ENCODE measurements around the gene USE1. TPM values are rescaled to one million over a fixed set of nuclear protein-coding genes. Genes with fewer than 3 reads are reported as not detected.

The USE1 gene
- total RNA-seq, 3 donors from 2014 or later = 15.5 to 29.0 (median 27.5) TPM

GRCh38 chr19:17197666-17198065, 17.5 kb upstream of the USE1 start:
- Histone ChIP-seq H3K4me3 (no peak overlapping the region), H3K27ac (no peak overlapping the region), H3K36me3 (peaks cover 14% of the 10 kb centered on the region), H3K27me3 (no peaks in the 10 kb centered on the region), H3K4me1 (no peaks in the 10 kb centered on the region), H3K9me3 (no peaks in the 10 kb centered on the region)
- TF ChIP-seq POLR2A (IDR thresholded peaks at IDR 0.05) (no peak), CTCF (IDR thresholded peaks at IDR 0.05) (no peak), POLR2AphosphoS5 (IDR thresholded peaks at IDR 0.05) (no peak)
- no peak for DNase-seq (ENCODE audit: low spot score in 2 of 2)
- intact Hi-C loops (cut with DNase I; ENCODE audit: low total_unique reads) = no loop called here

GRCh38 chr19:17200408-17201079, 14.6 kb upstream of the USE1 start:
- no peak overlapping the region for H3K4me3 ChIP-seq
- no peaks in the 10 kb centered on the region for H3K4me1 ChIP-seq
- H3K27me3 ChIP-seq = no peaks in the 10 kb centered on the region
- no peaks in the 10 kb centered on the region for H3K9me3 ChIP-seq
- intact Hi-C loops (cut with DNase I; ENCODE audit: low total_unique reads) = no loop called here
- no peak for TF ChIP-seq CTCF (IDR thresholded peaks at IDR 0.05)
- TF ChIP-seq POLR2AphosphoS5 (IDR thresholded peaks at IDR 0.05) = no peak
- no peak for TF ChIP-seq POLR2A (IDR thresholded peaks at IDR 0.05)
- H3K27ac ChIP-seq = no peak overlapping the region
- H3K36me3 ChIP-seq = peaks cover 2% of the 10 kb centered on the region
- no peak for DNase-seq (ENCODE audit: low spot score in 2 of 2)

GRCh38 chr19:17202249-17202648, 12.9 kb upstream of the USE1 start:
- Histone ChIP-seq H3K4me3 (no peak overlapping the region), H3K36me3 (no peaks in the 10 kb centered on the region), H3K4me1 (no peaks in the 10 kb centered on the region), H3K27me3 (no peaks in the 10 kb centered on the region), H3K27ac (no peak overlapping the region), H3K9me3 (no peaks in the 10 kb centered on the region)
- no peak for DNase-seq (ENCODE audit: low spot score in 2 of 2)
- TF ChIP-seq POLR2A (IDR thresholded peaks at IDR 0.05) (no peak), CTCF (IDR thresholded peaks at IDR 0.05) (no peak), POLR2AphosphoS5 (IDR thresholded peaks at IDR 0.05) (no peak)
- intact Hi-C loops (cut with DNase I; ENCODE audit: low total_unique reads) = no loop called here

- Histone ChIP-seq H3K27ac (no peak overlapping the region), H3K4me1 (no peaks in the 10 kb centered on the region), H3K4me3 (no peak overlapping the region), H3K9me3 (no peaks in the 10 kb centered on the region), H3K36me3 (no peaks in the 10 kb centered on the region), H3K27me3 (no peaks in the 10 kb centered on the region)
- TF ChIP-seq CTCF (IDR thresholded peaks at IDR 0.05) = no peak
- no peak for TF ChIP-seq POLR2AphosphoS5 (IDR thresholded peaks at IDR 0.05)
- no peak for TF ChIP-seq POLR2A (IDR thresholded peaks at IDR 0.05)
- intact Hi-C loops (cut with DNase I; ENCODE audit: low total_unique reads) = no loop called here
- no peak for DNase-seq (ENCODE audit: low spot score in 2 of 2)
Observed at GRCh38 chr19:17202713-17203112, 12.4 kb upstream of the USE1 start.

GRCh38 chr19:17205237-17206140, 9.7 kb upstream of the USE1 start:
- H3K4me3 ChIP-seq = no peak overlapping the region
- intact Hi-C loops (cut with DNase I; ENCODE audit: low total_unique reads) = no loop called here
- no peaks in the 10 kb centered on the region for H3K9me3 ChIP-seq
- H3K36me3 ChIP-seq = no peaks in the 10 kb centered on the region
- H3K27ac ChIP-seq = no peak overlapping the region
- peak; percentile 60 to 71 for DNase-seq (ENCODE audit: low spot score in 2 of 2)
- no peaks in the 10 kb centered on the region for H3K27me3 ChIP-seq
- no peaks in the 10 kb centered on the region for H3K4me1 ChIP-seq
- TF ChIP-seq CTCF (IDR thresholded peaks at IDR 0.05) = peak in 2 of 3 donors; percentile 66 to 69
- TF ChIP-seq POLR2AphosphoS5 (IDR thresholded peaks at IDR 0.05) = no peak
- no peak for TF ChIP-seq POLR2A (IDR thresholded peaks at IDR 0.05)

Data from breast epithelium (tissue), 4 donors.